Sigmoid colon (tissue), 7 donors: ENCODE results near the gene PLPP3. TPM values are rescaled to one million over a fixed set of nuclear protein-coding genes. Genes with fewer than 3 reads are reported as not detected.
A peak's percentile ranks its signal among the peaks of the same experiment; 100 is the strongest.

Experiments used
- DNase-seq: peaks from one replicate; pipeline ENCODE4 v3.0.0-alpha.2; 2019
- H3K27ac ChIP-seq, 4 donors: fragments of 200-600 bp; sonication (generic); one replicate each; pipeline ENCODE4 v1.5.1; 2016 to 2019; ENCODE audit warnings: mild to moderate bottlenecking in 1 of 4
- H3K27me3 ChIP-seq, 3 donors: fragments of 200-600 bp; sonication (generic); one replicate each; pipeline ENCODE4 v1.5.1; 2019; ENCODE audit warnings: mild to moderate bottlenecking in 1 of 3
- H3K36me3 ChIP-seq, 4 donors: fragments of 200-600 bp; sonication (generic); one replicate each; pipeline ENCODE4 v1.5.1; 2016 to 2019
- H3K4me1 ChIP-seq, 4 donors: fragments of 200-600 bp; sonication (generic); one replicate each; pipeline ENCODE4 v1.5.1; 2017 to 2019
- H3K4me3 ChIP-seq, 4 donors: fragments of 200-600 bp; sonication (generic); one replicate each; pipeline ENCODE4 v1.5.1; 2017 to 2019; ENCODE audit warnings: mild to moderate bottlenecking in 2 of 4, moderate library complexity in 1 of 4
- H3K9me3 ChIP-seq, 4 donors: fragments of 200-600 bp in 3 of 4; sonication (generic) in 3 of 4; one replicate each; pipeline versions ENCODE4 v1.5.1 to v1.6.1; 2013 to 2019
- EP300 ChIP-seq, 4 donors: sonication (generic); formaldehyde crosslinking; IDR thresholded peaks; one replicate each; pipeline ENCODE4 v1.6.1; 2017; ENCODE audit warnings: antibody characterized with exemption in 4 of 4
- POLR2A ChIP-seq, 2 donors: fragments of 450-650 bp; IDR thresholded peaks; one replicate each; pipeline ENCODE4 v1.6.1; 2016; ENCODE audit warnings: antibody characterized with exemption in 2 of 2, mild to moderate bottlenecking in 2 of 2, moderate library complexity in 2 of 2
- POLR2AphosphoS5 ChIP-seq, 4 donors: sonication (generic); formaldehyde crosslinking; IDR thresholded peaks; one replicate each; pipeline ENCODE4 v1.6.1; 2017; ENCODE audit warnings: antibody characterized with exemption in 4 of 4
- WGBS, 2 donors: extraction: QIAGEN DNeasy Blood & Tissue Kit; methylation state at CpG; one replicate each; pipeline ENCODE4 v1.1.7; 2013; 5-methylcytosine and 5-hydroxymethylcytosine counted together
- intact Hi-C: fragments of 100-400 bp; cut with DNase I; formaldehyde crosslinking; loops from one replicate; pipeline ENCODE4 v1.15.1; 2023
- polyA plus RNA-seq, 3 donors: library from polyadenylated mRNA; stranded (reverse); fragments of 200-250 nt; gene quantifications; one replicate each; pipeline ENCODE4 v1.2.3, GENCODE V29; 2013
- total RNA-seq, 4 donors: library from RNA; depleted of rRNA; stranded (reverse); fragments of >200 nt; gene quantifications; one replicate each; pipeline ENCODE4 v1.1.0, GENCODE V29; 2016
- TF ChIP-seq, protein P1 (sequence below), 4 experiments: fragments of 450-650 bp in 3 of 4; fragments of 200-600 bp in 1 of 4; IDR thresholded peaks; one replicate each; pipeline ENCODE4 v1.5.1; 2016 to 2019; ENCODE audit warnings: antibody characterized with exemption in 4 of 4, mild to moderate bottlenecking in 3 of 4, moderate library complexity in 2 of 4
- donor health status: healthy with polysubstance abuse.
- donor health status: Bipolar disorder and iron deficiency.
- donor health status: healthy.

The PLPP3 gene
- total and polyA plus RNA-seq, 7 donors, result 4.9 to 136 (median 92.8) TPM

DNA sequence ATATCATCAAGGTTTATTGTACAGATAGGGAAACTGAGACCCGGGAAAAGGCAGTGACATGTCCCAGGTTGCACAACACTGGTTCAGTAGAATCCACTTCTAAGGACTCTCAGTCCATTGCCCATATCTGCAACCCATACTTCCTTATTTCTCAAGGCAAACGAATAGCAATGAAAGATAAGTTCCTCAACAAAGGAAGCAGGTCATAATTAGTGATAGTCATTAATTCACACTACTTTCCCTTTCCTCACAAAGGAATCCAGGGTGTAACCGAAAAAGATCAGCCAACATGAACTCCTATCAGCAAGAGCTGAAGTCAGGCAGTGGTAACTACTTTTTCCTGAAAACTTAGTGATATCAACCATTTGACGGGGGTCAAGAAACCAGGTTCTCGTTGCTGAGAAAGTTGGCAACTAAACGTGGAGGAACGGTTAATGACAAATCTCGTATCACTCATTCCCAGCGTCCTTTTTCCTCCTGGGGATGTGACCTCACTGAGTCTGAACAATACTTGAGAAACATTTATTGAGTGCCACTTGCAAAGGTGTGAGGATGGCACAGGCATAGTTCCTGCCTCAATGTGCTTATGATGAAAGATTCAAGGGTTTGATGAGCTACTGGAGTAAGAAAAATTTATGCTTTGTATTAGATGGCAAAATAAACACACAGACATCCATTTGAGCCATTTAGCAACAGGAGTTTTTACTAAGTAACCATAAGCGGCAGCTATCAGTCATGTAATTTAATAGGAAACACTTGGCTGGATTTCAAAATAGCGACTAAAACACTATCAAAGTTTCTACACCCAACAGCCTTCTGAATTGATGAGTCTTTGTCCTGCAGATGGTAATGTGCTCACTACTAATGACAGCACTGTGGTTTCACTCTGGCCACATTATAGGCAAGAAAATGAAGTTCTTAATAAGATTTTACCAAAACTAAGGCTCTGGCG is 82.3 kb downstream of the PLPP3 start:
- no peaks in the 10 kb centered on the region for H3K9me3 ChIP-seq
- intact Hi-C loops, result no loop called here
- WGBS, 2 donors, result 75 to 80% methylated on average over 12 of the region's 12 CpGs
- H3K27me3 ChIP-seq, result no peaks in the 10 kb centered on the region
- H3K4me1 ChIP-seq, result peaks cover 0 to 6% (median 0%) of the 10 kb centered on the region in 4 donors
- no peak for TF ChIP-seq EP300 (IDR thresholded peaks at IDR 0.05)
- no peak for TF ChIP-seq POLR2AphosphoS5 (IDR thresholded peaks at IDR 0.05)
- TF ChIP-seq, protein P1, sequence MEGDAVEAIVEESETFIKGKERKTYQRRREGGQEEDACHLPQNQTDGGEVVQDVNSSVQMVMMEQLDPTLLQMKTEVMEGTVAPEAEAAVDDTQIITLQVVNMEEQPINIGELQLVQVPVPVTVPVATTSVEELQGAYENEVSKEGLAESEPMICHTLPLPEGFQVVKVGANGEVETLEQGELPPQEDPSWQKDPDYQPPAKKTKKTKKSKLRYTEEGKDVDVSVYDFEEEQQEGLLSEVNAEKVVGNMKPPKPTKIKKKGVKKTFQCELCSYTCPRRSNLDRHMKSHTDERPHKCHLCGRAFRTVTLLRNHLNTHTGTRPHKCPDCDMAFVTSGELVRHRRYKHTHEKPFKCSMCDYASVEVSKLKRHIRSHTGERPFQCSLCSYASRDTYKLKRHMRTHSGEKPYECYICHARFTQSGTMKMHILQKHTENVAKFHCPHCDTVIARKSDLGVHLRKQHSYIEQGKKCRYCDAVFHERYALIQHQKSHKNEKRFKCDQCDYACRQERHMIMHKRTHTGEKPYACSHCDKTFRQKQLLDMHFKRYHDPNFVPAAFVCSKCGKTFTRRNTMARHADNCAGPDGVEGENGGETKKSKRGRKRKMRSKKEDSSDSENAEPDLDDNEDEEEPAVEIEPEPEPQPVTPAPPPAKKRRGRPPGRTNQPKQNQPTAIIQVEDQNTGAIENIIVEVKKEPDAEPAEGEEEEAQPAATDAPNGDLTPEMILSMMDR (IDR thresholded peaks at IDR 0.05), result no peak
- no peak for TF ChIP-seq POLR2A (IDR thresholded peaks at IDR 0.05)
- peak overlapping the region in 1 of 4 donors; percentile 2 for H3K27ac ChIP-seq
- H3K36me3 ChIP-seq, result peaks cover 5 to 40% (median 15%) of the 10 kb centered on the region in 4 donors
- DNase-seq, result no peak
- no peak overlapping the region for H3K4me3 ChIP-seq

DNA sequence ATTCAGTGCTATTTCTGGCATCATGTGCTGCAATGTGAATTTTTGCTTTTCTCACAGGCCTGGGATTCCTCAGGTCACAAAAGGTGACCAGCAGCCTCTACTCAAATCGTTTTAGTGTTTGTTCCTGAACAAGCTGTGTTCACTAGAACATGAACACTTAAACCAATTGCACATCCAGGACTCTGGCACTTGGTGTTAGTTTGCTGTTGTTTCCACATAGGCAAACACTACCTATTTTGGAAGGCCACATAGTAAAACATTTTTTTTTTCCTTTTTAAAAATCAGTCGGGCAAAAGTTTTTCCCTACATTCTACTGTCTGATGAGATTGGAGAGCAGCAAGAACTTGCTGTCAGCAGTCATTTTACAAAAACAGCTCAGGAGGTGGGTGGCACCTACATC is 83.2 kb downstream of the PLPP3 start:
- H3K4me1 ChIP-seq, result peaks cover 0 to 6% (median 4%) of the 10 kb centered on the region in 4 donors
- DNase-seq, result no peak
- intact Hi-C loops, result no loop called here
- no peak overlapping the region for H3K27ac ChIP-seq
- 53 to 61% methylated on average over 2 of the region's 2 CpGs for WGBS, 2 donors
- TF ChIP-seq, protein P1 (IDR thresholded peaks at IDR 0.05), result no peak
- TF ChIP-seq EP300 (IDR thresholded peaks at IDR 0.05) (no peak), POLR2A (IDR thresholded peaks at IDR 0.05) (no peak), POLR2AphosphoS5 (IDR thresholded peaks at IDR 0.05) (no peak)
- no peak overlapping the region for H3K4me3 ChIP-seq
- H3K27me3 ChIP-seq, result no peaks in the 10 kb centered on the region
- H3K9me3 ChIP-seq, result no peaks in the 10 kb centered on the region
- H3K36me3 ChIP-seq, result peaks cover 5 to 40% (median 15%) of the 10 kb centered on the region in 4 donors

DNA sequence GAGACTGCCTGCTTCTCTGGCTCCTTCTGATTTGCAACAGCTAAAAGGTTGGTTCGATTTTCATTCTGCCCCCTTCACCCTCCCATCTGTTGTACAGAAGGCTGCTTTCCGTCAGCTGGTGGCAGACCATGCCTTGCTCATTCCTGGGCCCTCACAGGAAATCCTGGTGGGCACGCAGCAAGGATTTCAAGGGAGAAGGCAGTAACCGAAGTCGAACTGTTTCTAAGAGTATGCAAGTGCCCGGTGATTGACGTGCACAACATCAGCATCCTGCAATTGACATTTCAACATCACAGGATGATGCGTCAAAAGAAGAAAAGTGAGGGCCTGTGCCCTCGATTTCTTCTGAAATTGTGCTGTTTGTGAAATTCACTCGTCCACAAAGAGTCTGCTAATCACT is 83.8 kb downstream of the PLPP3 start:
- no peaks in the 10 kb centered on the region for H3K9me3 ChIP-seq
- no peaks in the 10 kb centered on the region for H3K27me3 ChIP-seq
- WGBS, 2 donors, result 86 to 90% methylated on average over 10 of the region's 10 CpGs
- peaks cover 0 to 8% (median 4%) of the 10 kb centered on the region in 4 donors for H3K4me1 ChIP-seq
- no peak for TF ChIP-seq EP300 (IDR thresholded peaks at IDR 0.05)
- TF ChIP-seq POLR2AphosphoS5 (IDR thresholded peaks at IDR 0.05), result no peak
- TF ChIP-seq, protein P1 (IDR thresholded peaks at IDR 0.05), result no peak
- TF ChIP-seq POLR2A (IDR thresholded peaks at IDR 0.05), result no peak
- no peak overlapping the region for H3K4me3 ChIP-seq
- intact Hi-C loops, result no loop called here
- H3K27ac ChIP-seq, result no peak overlapping the region
- peaks cover 5 to 40% (median 15%) of the 10 kb centered on the region in 4 donors for H3K36me3 ChIP-seq
- no peak for DNase-seq

DNA sequence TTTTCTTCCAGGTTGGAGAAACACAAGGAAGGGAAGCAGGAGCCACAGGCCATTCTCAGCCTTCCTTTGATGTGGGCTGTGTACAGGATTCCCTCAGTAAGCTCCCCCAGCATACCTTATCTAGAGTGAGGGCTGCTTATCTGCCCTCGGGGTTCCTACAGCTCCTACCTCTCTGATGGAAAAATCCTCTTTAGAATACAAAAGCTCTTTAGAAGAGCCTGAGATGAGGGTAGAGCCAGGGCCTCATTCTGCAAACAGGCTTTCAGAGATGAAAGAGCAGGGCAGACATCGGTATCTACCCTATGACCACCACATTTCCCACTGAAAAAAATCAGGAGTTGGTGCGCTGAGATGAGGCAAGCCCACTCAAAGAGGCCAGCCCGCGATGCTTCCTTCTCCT is 85.1 kb downstream of the PLPP3 start:
- intact Hi-C loops, result no loop called here
- WGBS, 2 donors, result 85 to 94% methylated on average over 5 of the region's 5 CpGs
- peaks cover 0 to 8% (median 4%) of the 10 kb centered on the region in 4 donors for H3K4me1 ChIP-seq
- no peak for DNase-seq
- H3K9me3 ChIP-seq, result no peaks in the 10 kb centered on the region
- H3K27me3 ChIP-seq, result no peaks in the 10 kb centered on the region
- H3K4me3 ChIP-seq, result no peak overlapping the region
- no peak overlapping the region for H3K27ac ChIP-seq
- TF ChIP-seq POLR2AphosphoS5 (IDR thresholded peaks at IDR 0.05), result no peak
- no peak for TF ChIP-seq POLR2A (IDR thresholded peaks at IDR 0.05)
- TF ChIP-seq EP300 (IDR thresholded peaks at IDR 0.05), result no peak
- TF ChIP-seq, protein P1 (IDR thresholded peaks at IDR 0.05), result no peak
- peaks cover 5 to 29% (median 15%) of the 10 kb centered on the region in 4 donors for H3K36me3 ChIP-seq
